Mesenchymal stem cell (in vitro differentiated cells and primary cell): ENCODE results near the gene VARS1.
"Not testable (repeated sequence)": the region's sequence is repeated elsewhere in the genome, so short reads cannot be mapped to it uniquely, and the experiment has no call there.

Source experiments
- DNase-seq: peaks from one replicate; pipeline ENCODE4 v3.0.0-alpha.2; 2013
- H2AFZ ChIP-seq: one replicate; pipeline ENCODE4 v1.6.1; 2013; ENCODE audit warnings: low read depth, mild to moderate bottlenecking, control low read depth, inconsistent platforms, low read length, moderate library complexity
- H2AK5ac ChIP-seq: 2 replicates; pipeline ENCODE4 v1.6.1; 2013; ENCODE audit warnings: low read length, moderate library complexity, mild to moderate bottlenecking, inconsistent platforms; ENCODE audit not compliant: severe bottlenecking
- H2BK120ac ChIP-seq: one replicate; pipeline ENCODE4 v1.6.1; 2013; ENCODE audit warnings: low read depth, mild to moderate bottlenecking, inconsistent platforms, low read length, moderate library complexity
- H2BK12ac ChIP-seq, 2 experiments: one replicate each; pipeline ENCODE4 v1.6.1; 2013; ENCODE audit warnings: inconsistent platforms in 2 of 2, low read length in 2 of 2, mild to moderate bottlenecking in 2 of 2, moderate library complexity in 2 of 2, control low read depth in 1 of 2
- H2BK15ac ChIP-seq: one replicate; pipeline ENCODE4 v1.6.1; 2013; ENCODE audit warnings: mild to moderate bottlenecking, low read depth, inconsistent platforms; ENCODE audit not compliant: poor library complexity, severe bottlenecking
- H2BK5ac ChIP-seq: 2 replicates; pipeline ENCODE4 v1.6.1; 2013; ENCODE audit warnings: low read depth, mild to moderate bottlenecking, low read length, control low read depth, inconsistent platforms; ENCODE audit not compliant: poor library complexity, severe bottlenecking
- H3K14ac ChIP-seq, 2 experiments: one replicate each; pipeline ENCODE4 v1.6.1; 2013; ENCODE audit warnings: inconsistent platforms in 2 of 2, low read length in 2 of 2, control low read depth in 1 of 2, mild to moderate bottlenecking in 1 of 2, moderate library complexity in 1 of 2
- H3K18ac ChIP-seq, 2 experiments: one replicate each; pipeline ENCODE4 v1.6.1; 2013; ENCODE audit warnings: inconsistent platforms in 2 of 2, low read length in 2 of 2, control low read depth in 1 of 2, low read depth in 1 of 2, mild to moderate bottlenecking in 1 of 2
- H3K23ac ChIP-seq, 2 experiments: one replicate each; pipeline ENCODE4 v1.6.1; 2013; ENCODE audit warnings: inconsistent platforms in 2 of 2, low read length in 2 of 2, mild to moderate bottlenecking in 2 of 2, moderate library complexity in 2 of 2, control low read depth in 1 of 2
- H3K27ac ChIP-seq: 2 replicates; pipeline ENCODE4 v1.5.1; 2013; ENCODE audit warnings: mild to moderate bottlenecking, moderate library complexity, low read length, control low read depth, inconsistent platforms; ENCODE audit not compliant: poor library complexity, severe bottlenecking
- H3K27me3 ChIP-seq, 2 experiments: 2 replicates each; pipeline versions ENCODE4 v1.6.1 to v1.7.0; 2013; ENCODE audit warnings: low read length in 2 of 2, mild to moderate bottlenecking in 2 of 2, moderate library complexity in 2 of 2, control low read depth in 1 of 2, inconsistent platforms in 1 of 2; ENCODE audit not compliant: control insufficient read depth in 1 of 2, insufficient read depth in 1 of 2
- H3K36me3 ChIP-seq, 2 experiments: 2 replicates each; pipeline versions ENCODE4 v1.6.1 to v1.7.0; 2013; ENCODE audit warnings: low read length in 2 of 2, control low read depth in 1 of 2, inconsistent platforms in 1 of 2, low read depth in 1 of 2, mild to moderate bottlenecking in 1 of 2; ENCODE audit not compliant: insufficient read depth in 2 of 2, control insufficient read depth in 1 of 2
- H3K4ac ChIP-seq, 2 experiments: one replicate each; pipeline ENCODE4 v1.6.1; 2013; ENCODE audit warnings: inconsistent platforms in 2 of 2, low read length in 2 of 2, mild to moderate bottlenecking in 2 of 2, moderate library complexity in 2 of 2, control low read depth in 1 of 2, low read depth in 1 of 2
- H3K4me1 ChIP-seq: 2 replicates; pipeline ENCODE4 v1.6.1; 2013; ENCODE audit warnings: low read depth, low read length, control low read depth; ENCODE audit not compliant: control insufficient read depth, insufficient read depth
- H3K4me2 ChIP-seq: 2 replicates; pipeline ENCODE4 v1.6.1; 2013; ENCODE audit warnings: low read length, mild to moderate bottlenecking, inconsistent platforms; ENCODE audit not compliant: poor library complexity, severe bottlenecking
- H3K4me3 ChIP-seq, 2 experiments: 2 replicates each; pipeline versions ENCODE4 v1.5.1 to v1.7.0; 2013; ENCODE audit warnings: low read length in 2 of 2, mild to moderate bottlenecking in 2 of 2, control low read depth in 1 of 2, low read depth in 1 of 2; ENCODE audit not compliant: insufficient read depth in 1 of 2
- H3K79me1 ChIP-seq: replicated peaks from 2 replicates; pipeline ENCODE4 v1.6.1; 2013; ENCODE audit warnings: mild to moderate bottlenecking, control low read depth, low read length, inconsistent platforms; ENCODE audit not compliant: poor library complexity, severe bottlenecking
- H3K9ac ChIP-seq: 2 replicates; pipeline ENCODE4 v1.7.0; 2013; ENCODE audit warnings: mild to moderate bottlenecking, low read length, moderate library complexity
- H3K9me3 ChIP-seq: 2 replicates; pipeline ENCODE4 v1.7.0; 2013; ENCODE audit warnings: mild to moderate bottlenecking, low read length; ENCODE audit not compliant: control insufficient read depth
- H4K8ac ChIP-seq: one replicate; pipeline ENCODE4 v1.6.1; 2013; ENCODE audit warnings: inconsistent platforms, mild to moderate bottlenecking, low read length, moderate library complexity
- H4K91ac ChIP-seq: one replicate; pipeline ENCODE4 v1.6.1; 2013; ENCODE audit warnings: mild to moderate bottlenecking, low read length, inconsistent platforms
- WGBS: methylation state at CpG from one replicate; pipeline ENCODE4 v1.1.7; 2013; ENCODE audit warnings: mixed read lengths; 5-methylcytosine and 5-hydroxymethylcytosine counted together

Gene VARS1

GRCh38 chr6:31825553-31825952 lies 30.0 kb upstream of the VARS1 start:
- peak; percentile 32 for DNase-seq
- Histone ChIP-seq H4K91ac (no peak overlapping the region), H2BK120ac (no peak overlapping the region), H3K4me2 (no peak overlapping the region), H3K36me3 (no peaks in the 10 kb centered on the region), H3K23ac (no peak overlapping the region), H3K4ac (no peak overlapping the region), H3K27ac (no peak overlapping the region), H4K8ac (no peak overlapping the region), H3K9me3 (no peaks in the 10 kb centered on the region), H2AFZ (no peak overlapping the region), H3K14ac (no peak overlapping the region), H2BK12ac (no peak overlapping the region), H2BK5ac (no peak overlapping the region), H3K4me1 (peaks cover 11% of the 10 kb centered on the region), H2BK15ac (no peak overlapping the region), H3K9ac (no peak overlapping the region), H3K4me3 (no peak overlapping the region), H3K18ac (no peak overlapping the region), H3K79me1 (peaks cover 4% of the 10 kb centered on the region), H2AK5ac (no peak overlapping the region), H3K27me3 (no peaks in the 10 kb centered on the region)
- 81% methylated on average over 2 of the region's 4 CpGs for WGBS

- not testable (repeated sequence) for H2BK120ac ChIP-seq, H3K9me3 ChIP-seq, H3K79me1 ChIP-seq, H3K36me3 ChIP-seq, H3K4ac ChIP-seq, H3K27me3 ChIP-seq, H2BK5ac ChIP-seq, H3K18ac ChIP-seq, H2BK15ac ChIP-seq, H3K23ac ChIP-seq, H2AFZ ChIP-seq, H4K91ac ChIP-seq, H3K14ac ChIP-seq, H3K4me3 ChIP-seq, H3K27ac ChIP-seq, H2BK12ac ChIP-seq, DNase-seq, H3K4me2 ChIP-seq, H3K9ac ChIP-seq, H4K8ac ChIP-seq
- Histone ChIP-seq H2AK5ac (peak overlapping the region; percentile 53), H3K4me1 (peaks cover 14% of the 10 kb centered on the region)
- WGBS = 97% methylated on average over 4 of the region's 9 CpGs
These were observed 28.1 kb upstream of the VARS1 start for GRCh38 chr6:31823592-31824196.

DNA sequence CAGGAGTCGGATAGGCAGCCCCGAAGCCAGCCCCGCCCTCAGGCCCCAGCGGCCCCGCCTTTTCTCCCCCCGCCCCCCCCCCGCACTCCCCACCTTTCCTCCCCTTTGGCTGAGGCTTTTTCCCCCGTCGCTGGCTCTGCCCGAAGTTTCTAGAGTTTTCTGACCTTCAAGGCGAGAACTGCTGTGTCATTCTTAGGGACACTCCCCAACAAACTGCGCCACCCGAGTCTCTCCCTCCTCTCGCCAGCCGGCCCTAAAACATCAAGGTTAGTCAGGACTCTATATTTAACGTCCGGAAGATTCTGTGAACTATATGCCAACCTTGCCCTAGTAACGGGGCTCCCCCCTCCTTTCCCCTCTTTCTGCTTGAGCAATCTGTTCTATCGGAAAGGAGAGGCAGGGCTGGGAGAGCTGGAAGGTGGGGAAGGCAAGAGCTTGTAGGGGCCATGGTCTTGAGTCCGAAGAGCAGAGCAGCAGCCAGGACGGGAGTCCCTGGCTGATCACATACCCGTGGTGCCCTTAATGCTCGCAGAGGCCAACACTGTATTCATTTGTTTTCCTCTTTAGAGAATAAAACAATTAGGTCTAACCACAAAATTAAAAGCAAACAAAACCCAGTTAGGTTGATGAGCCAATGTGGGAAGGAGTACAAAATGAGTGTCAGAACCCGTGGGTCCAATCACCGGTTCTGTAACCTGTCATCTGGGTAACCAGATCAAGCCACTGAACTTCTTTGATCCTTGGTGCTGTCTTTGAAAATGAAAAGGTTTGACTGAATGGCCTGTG lies 26.7 kb upstream of the VARS1 start:
- Histone ChIP-seq H2AFZ (no peak overlapping the region), H2BK12ac (peak overlapping the region in 1 of 2 experiments; percentile 55), H4K91ac (peak overlapping the region; percentile 70), H3K9me3 (no peaks in the 10 kb centered on the region), H2AK5ac (peak overlapping the region; percentile 45), H3K27ac (peak overlapping the region; percentile 86), H3K36me3 (no peaks in the 10 kb centered on the region), H3K14ac (peak overlapping the region in 1 of 2 experiments; percentile 68), H3K4me3 (peak overlapping the region; percentile 58 to 84), H3K9ac (peak overlapping the region; percentile 97), H3K4me1 (peaks cover 19% of the 10 kb centered on the region), H3K79me1 (peaks cover 6% of the 10 kb centered on the region), H2BK5ac (no peak overlapping the region), H4K8ac (peak overlapping the region; percentile 81), H3K4me2 (peak overlapping the region; percentile 76), H2BK15ac (peak overlapping the region; percentile 65), H2BK120ac (peak overlapping the region; percentile 64), H3K27me3 (no peaks in the 10 kb centered on the region), H3K18ac (peak overlapping the region; percentile 87 to 92), H3K23ac (peak overlapping the region in 1 of 2 experiments; percentile 70), H3K4ac (peak overlapping the region; percentile 59 to 95)
- peak; percentile 89 for DNase-seq
- 2% methylated on average over 18 of the region's 25 CpGs for WGBS

DNA sequence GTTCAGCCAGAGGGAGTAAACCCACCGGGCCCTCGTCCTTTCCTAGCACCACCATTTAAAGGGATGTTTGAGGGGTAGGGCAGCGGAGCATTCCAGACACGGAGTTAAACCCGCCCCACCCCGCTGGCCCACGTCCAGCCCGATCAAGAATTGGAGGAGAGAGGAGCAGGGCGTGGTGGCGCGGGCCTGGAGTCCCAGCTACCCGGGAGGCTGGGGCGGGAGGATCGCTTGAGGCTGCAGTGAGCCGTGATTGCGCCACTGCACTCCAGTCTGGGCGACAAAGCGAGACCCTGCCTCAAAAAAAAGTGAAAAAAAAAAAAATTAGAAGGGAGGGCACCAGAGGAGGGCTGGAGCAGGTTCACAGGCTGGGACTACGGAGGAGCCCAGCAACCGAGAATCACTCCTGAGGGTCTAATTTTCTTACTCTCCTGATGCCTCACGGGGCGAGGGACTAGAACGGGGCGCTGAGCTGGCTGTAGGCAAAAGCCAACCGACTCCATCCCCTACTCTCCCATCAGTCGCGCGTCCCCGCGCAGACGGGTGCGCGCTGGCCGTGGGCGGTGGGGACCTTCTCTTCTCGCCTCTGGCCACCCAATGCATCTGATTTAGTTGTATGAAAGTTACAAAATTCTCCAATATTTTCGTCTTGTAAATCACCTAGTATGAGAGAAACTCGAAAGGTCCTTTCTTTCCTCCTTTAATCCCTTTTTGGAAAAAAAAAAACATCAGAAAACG lies 25.9 kb upstream of the VARS1 start:
- H4K8ac ChIP-seq = peak overlapping the region; percentile 99
- peak overlapping the region; percentile 39 to 74 for H2BK12ac ChIP-seq
- peak overlapping the region; percentile 60 for H3K4me2 ChIP-seq
- H2BK15ac ChIP-seq = peak overlapping the region; percentile 98
- H3K4me1 ChIP-seq = peaks cover 18% of the 10 kb centered on the region
- H3K18ac ChIP-seq = peak overlapping the region; percentile 5 to 90
- H3K79me1 ChIP-seq = peaks cover 6% of the 10 kb centered on the region
- WGBS = 23% methylated on average over 25 of the region's 39 CpGs
- peak overlapping the region; percentile 98 for H2AK5ac ChIP-seq
- peak overlapping the region; percentile 83 for H4K91ac ChIP-seq
- peak overlapping the region in 1 of 2 experiments; percentile 70 for H3K23ac ChIP-seq
- H3K9me3 ChIP-seq = no peaks in the 10 kb centered on the region
- peak overlapping the region; percentile 43 for H2AFZ ChIP-seq
- no peak for DNase-seq
- H3K27ac ChIP-seq = peak overlapping the region; percentile 86
- no peak overlapping the region for H2BK5ac ChIP-seq
- H2BK120ac ChIP-seq = peak overlapping the region; percentile 79
- H3K36me3 ChIP-seq = no peaks in the 10 kb centered on the region
- peak overlapping the region; percentile 54 to 75 for H3K4ac ChIP-seq
- peak overlapping the region; percentile 97 for H3K9ac ChIP-seq
- H3K14ac ChIP-seq = peak overlapping the region in 1 of 2 experiments; percentile 42
- H3K27me3 ChIP-seq = no peaks in the 10 kb centered on the region
- H3K4me3 ChIP-seq = peak overlapping the region; percentile 62 to 84
